NK-92 treated with Interleukin-12 subunit alpha and Interleukin-12 subunit beta, amount 100 ng/mL, for 24 hours (cell line): ENCODE results near the gene ZNF222.

Experiments used
- DNase-seq: peaks from one replicate; lab custom pipeline; 2025; lab: John Stamatoyannopoulos, UW

Gene ZNF222

GRCh38 chr19:44051650-44052402, 26.6 kb downstream of the ZNF222 start, which contains the start of gene ZNF223:
Gene ZNF223 (plus strand): TSS chr19:44052036. CDS start chr19:44055177, 3,141 bp downstream.
- no peak for DNase-seq

GRCh38 chr19:44055870-44056269, 30.7 kb downstream of the ZNF222 start:
- no peak for DNase-seq

DNA sequence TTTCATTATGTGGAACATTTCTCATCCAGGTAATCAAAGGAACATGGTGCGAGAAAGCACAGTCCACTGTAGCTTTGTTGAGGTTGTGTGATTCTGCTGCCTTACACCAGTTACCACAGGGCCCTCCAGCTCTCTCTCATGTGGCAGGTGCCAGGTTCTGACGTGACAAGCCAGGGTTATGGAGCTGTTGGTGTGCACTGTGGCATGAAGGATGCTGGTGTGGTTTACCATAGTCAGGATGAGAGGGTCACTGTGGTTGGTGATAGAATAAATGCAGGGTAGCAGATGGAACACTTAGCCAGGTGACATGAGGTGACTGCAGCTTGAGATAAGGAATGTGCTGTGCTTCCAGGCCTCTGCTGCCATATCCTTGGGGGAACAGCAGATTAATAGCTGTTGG, 34.0 kb downstream of the ZNF222 start:
- DNase-seq = no peak

- DNase-seq = no peak
Observed at GRCh38 chr19:44061038-44061437, 35.9 kb downstream of the ZNF222 start.

DNA sequence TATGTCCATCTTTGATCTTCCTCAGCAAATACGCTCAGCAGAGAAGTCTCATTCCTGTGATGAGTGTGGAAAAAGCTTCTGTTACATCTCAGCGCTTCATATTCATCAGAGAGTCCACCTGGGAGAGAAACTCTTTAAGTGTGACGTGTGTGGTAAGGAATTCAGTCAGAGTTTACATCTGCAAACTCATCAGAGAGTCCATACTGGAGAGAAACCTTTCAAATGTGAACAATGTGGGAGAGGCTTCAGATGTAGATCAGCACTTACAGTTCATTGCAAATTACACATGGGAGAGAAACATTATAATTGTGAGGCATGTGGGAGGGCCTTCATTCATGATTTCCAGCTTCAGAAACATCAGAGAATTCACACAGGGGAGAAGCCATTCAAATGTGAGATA, 41.1 kb downstream of the ZNF222 start:
- DNase-seq = no peak

DNA sequence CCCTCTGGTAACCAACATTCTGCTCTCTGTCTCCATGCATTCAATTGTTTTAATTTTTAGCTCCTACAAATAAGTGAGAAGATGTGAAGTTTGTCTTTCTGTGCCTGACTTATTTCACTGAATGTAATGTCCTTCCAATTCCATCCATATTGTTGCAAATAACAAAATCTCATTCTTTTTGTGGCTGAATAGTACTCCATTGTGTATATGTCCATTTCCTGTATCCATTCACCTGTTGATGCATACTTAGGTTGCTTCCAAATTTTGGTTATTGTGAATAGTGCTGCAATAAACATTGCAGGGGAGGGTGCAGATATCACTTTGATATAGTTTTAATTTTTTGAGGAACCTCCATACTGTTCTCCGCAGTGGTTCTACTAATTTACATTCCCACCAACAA, 44.2 kb downstream of the ZNF222 start:
- no peak for DNase-seq

DNA sequence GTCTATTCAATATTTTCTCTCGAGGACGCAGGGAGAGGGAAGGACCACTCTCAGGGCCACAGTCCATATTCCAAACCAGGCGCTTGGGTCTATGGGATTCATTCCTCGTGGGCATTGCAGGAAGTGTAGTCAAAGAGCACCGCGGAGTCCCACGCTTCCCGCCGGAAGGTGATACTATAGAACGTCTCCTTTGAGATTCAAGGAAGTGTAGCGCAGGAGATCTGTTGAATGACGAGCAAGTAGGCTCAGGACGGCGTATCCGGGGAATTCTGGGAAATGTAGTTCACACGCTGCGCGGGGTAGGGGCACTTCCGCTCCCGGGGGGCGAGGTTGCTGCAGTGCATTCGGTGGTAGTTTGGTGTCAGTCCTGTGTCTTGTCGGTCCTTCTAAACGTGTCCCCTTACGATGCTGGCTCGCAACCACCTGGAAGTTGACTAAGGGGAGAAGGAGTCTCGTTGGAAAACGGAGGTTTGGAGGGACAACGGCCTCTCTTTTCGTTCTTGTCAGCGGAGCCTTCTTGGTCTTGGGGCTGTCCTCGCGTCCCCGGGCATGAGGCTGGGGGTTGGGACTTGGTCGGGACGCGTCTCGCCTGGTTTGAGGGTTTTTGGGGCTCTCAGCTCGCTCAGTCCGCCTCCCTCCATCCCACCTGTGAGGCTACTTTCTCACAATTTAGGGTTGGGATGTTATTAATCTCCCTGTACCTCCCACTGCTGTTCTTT, 46.8 kb downstream of the ZNF222 start, which contains the start of gene ZNF284:
TSS of gene ZNF284 (plus strand) at position 336 of the 719 bp plus-strand sequence. CDS start 4,231 bp downstream, outside the sequence.
- no peak for DNase-seq

GRCh38 chr19:44072543-44073401, 47.6 kb downstream of the ZNF222 start:
- DNase-seq = no peak

DNA sequence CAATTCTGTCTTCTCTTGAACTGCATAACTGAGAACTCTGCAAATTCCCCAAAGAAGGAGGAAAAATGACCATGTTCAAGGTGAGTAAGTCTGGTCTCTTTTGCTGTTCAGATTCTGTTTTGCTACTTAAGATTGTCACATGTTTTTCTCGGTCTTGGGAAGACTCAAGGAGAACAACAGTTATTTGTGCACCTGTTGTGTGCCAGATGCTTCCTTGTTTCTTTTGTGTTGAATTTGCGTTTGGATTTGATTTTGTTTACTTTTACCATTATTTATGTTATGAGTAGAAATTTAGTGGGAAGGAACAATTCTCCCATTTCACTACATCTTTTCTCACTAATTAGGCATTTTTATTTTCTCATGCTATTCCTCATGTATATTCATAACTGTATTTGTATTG, 51.1 kb downstream of the ZNF222 start:
- no peak for DNase-seq
